Loucy (cell line): Measurements from ENCODE around the gene CMKLR1.

Experiments
- EZH2phosphoT487 ChIP-seq: fragments of 200-600 bp; IDR thresholded peaks from 2 replicates; pipeline ENCODE4 v1.6.1; 2018; ENCODE audit warnings: antibody characterized with exemption, mild to moderate bottlenecking, moderate library complexity, borderline replicate concordance
- TF ChIP-seq, protein P1 (sequence below): fragments of 200-600 bp; sonication (generic); conservative IDR thresholded peaks from 2 replicates; pipeline ENCODE4 v1.5.1; 2014; ENCODE audit warnings: mild to moderate bottlenecking, antibody characterized with exemption, low read length

DNA sequence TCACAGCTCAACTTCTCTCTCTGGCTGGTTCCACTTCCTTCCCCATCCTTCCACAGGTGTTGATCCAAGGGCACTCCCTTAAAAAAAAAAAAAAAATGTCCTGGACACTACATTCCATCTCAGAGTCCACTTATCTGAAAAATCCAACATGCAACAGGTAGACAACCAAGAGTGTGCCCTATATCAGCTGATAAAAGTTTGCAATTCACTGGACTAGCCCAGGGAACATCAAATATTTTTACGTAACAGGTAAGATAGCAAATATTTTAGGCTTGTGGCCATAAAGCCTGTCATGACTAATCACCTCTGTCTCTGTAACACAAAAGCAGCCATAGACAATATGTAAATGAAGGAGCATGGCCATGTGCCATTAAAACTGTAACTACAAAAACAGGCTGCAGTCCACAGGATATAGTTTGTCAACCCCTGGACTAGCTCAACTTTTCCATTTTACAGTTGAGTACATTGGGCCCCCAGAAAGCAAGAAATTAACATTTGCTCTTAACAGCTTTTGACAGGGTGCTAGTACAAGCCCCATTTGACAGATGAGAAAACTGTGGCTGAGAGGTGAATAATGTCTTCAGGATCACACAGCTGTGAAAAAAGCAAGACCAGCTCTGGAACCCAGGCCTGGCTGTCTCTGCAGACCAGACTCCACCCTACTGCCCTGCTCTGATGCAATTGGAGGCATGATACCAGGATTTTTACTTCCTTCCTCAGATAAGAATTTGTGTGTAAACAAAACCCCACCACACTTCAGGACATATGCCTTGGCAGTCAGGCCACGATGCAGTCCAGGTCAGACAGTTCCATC, 68.9 kb downstream of the CMKLR1 start:
- TF ChIP-seq, protein P1, sequence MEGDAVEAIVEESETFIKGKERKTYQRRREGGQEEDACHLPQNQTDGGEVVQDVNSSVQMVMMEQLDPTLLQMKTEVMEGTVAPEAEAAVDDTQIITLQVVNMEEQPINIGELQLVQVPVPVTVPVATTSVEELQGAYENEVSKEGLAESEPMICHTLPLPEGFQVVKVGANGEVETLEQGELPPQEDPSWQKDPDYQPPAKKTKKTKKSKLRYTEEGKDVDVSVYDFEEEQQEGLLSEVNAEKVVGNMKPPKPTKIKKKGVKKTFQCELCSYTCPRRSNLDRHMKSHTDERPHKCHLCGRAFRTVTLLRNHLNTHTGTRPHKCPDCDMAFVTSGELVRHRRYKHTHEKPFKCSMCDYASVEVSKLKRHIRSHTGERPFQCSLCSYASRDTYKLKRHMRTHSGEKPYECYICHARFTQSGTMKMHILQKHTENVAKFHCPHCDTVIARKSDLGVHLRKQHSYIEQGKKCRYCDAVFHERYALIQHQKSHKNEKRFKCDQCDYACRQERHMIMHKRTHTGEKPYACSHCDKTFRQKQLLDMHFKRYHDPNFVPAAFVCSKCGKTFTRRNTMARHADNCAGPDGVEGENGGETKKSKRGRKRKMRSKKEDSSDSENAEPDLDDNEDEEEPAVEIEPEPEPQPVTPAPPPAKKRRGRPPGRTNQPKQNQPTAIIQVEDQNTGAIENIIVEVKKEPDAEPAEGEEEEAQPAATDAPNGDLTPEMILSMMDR = no peak
- TF ChIP-seq EZH2phosphoT487 = no peak
